BLaER1 treated with 17β-estradiol and CSF1 and Interleukin-3, amounts not matched to agents 10 nM and 100 nM (cell line): Measurements from ENCODE around the gene RAB36.

Experiments
- H3K27ac ChIP-seq, 11 experiments: shearing (Covaris generic); formaldehyde crosslinking; 2 replicates each; pipeline ENCODE4 v1.8.1; 2022
- H3K27me3 ChIP-seq, 11 experiments: shearing (Covaris generic); formaldehyde crosslinking; 2 replicates each; pipeline ENCODE4 v1.8.1; 2022
- H3K36me3 ChIP-seq, 11 experiments: shearing (Covaris generic); formaldehyde crosslinking; 2 replicates each; pipeline ENCODE4 v1.8.1; 2022
- H3K4me1 ChIP-seq, 10 experiments: shearing (Covaris generic); formaldehyde crosslinking; 2 replicates each; pipeline ENCODE4 v1.8.1; 2022
- H3K4me2 ChIP-seq, 11 experiments: shearing (Covaris generic); formaldehyde crosslinking; 2 replicates each; pipeline ENCODE4 v1.8.1; 2022
- H3K4me3 ChIP-seq, 10 experiments: shearing (Covaris generic); formaldehyde crosslinking; 2 replicates each; pipeline ENCODE4 v1.8.1; 2022
- H3K9ac ChIP-seq, 11 experiments: shearing (Covaris generic); formaldehyde crosslinking; 2 replicates each; pipeline ENCODE4 v1.8.1; 2022
- H3K9me3 ChIP-seq, 11 experiments: shearing (Covaris generic); formaldehyde crosslinking; replicated peaks in 1 of 11; 2 replicates each; pipeline ENCODE4 v1.8.1; 2022
- H4K20me1 ChIP-seq, 11 experiments: shearing (Covaris generic); formaldehyde crosslinking; 2 replicates each; pipeline ENCODE4 v1.8.1; 2022
- Cebpa-rat ChIP-seq, 11 experiments: shearing (Covaris generic); IDR thresholded peaks; 2 replicates each; pipeline ENCODE4 v1.8.1; 2022

RAB36 gene

DNA sequence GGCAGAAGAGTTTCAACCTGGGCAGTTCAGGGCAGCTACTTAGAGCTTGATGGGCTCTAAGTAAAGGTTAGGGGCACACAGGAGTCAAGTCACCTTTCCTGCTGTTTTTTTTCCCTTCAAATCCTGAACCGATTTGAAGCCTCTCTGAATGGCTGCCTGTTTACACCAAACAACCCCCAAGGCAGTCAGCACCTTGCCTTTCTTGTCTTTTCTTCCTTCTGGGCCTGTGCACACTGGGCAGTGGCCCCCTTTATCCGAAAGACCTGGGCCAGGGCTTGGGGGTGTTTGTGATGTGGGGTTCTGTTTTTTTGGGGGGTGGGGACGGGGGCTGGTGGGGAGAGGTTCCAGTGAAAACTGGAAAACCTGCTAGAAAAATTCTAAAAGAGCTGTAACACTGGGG lies 7.8 kb upstream of the RAB36 start:
- Histone ChIP-seq H3K4me2 (peak overlapping the region; percentile 71 to 96 (median 84); a peak in 21 of 22 replicates), H3K4me3 (peak overlapping the region in 1 of 10 experiments; percentile 26; a peak in 1 of 20 replicates), H3K4me1 (peaks cover 40 to 94% (median 80%) of the 10 kb centered on the region in 10 experiments), H3K27ac (peak overlapping the region in 9 of 11 experiments; percentile 37 to 75 (median 61); a peak in 17 of 22 replicates), H3K9ac (peak overlapping the region in 8 of 11 experiments; percentile 20 to 68 (median 54); a peak in 12 of 22 replicates), H3K36me3 (no peaks in the 10 kb centered on the region), H3K9me3 (no peaks in the 10 kb centered on the region), H3K27me3 (no peaks in the 10 kb centered on the region), H4K20me1 (peaks cover 0 to 3% (median 0%) of the 10 kb centered on the region in 11 experiments; a peak in 1 of 22 replicates)
- no peak for TF ChIP-seq Cebpa-rat (IDR thresholded peaks at IDR 0.05)

DNA sequence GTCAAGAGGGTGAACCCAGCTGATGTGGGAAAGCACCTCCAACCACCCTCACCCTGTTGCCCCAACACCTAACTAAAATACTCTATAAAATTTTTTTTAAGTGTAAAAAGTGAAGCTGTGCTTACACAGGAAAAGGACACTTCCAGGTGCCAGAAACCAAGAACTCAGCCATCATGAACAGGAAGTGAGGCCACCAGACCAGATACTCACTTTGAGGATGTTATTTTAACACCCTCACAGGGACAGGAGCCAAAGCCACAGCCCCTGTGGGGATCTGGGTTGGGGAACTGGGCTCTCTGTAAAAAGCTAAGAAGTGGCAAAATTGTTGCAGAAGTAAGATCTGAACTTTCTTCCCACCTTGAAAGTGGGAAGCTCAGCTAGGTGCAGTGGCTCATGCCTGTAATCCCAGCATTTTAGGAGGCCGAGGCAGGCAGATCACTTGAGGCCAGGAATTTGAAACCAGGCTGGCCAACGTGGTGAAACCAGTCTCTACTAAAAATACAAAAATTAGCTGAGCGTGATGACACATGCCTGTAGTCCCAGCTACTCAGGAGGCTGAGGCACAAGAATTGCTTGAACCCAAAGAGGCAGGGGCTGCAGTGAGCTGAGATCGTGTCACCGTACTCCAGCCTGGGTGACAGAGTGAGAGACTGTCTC lies 7.2 kb upstream of the RAB36 start:
- H3K4me1 ChIP-seq = peaks cover 46 to 94% (median 85%) of the 10 kb centered on the region in 10 experiments
- peak overlapping the region in 10 of 11 experiments; percentile 28 to 75 (median 58); a peak in 19 of 22 replicates for H3K27ac ChIP-seq
- H3K9me3 ChIP-seq = no peaks in the 10 kb centered on the region
- peak overlapping the region; percentile 71 to 96 (median 84) for H3K4me2 ChIP-seq
- H3K9ac ChIP-seq = peak overlapping the region; percentile 2 to 68 (median 46); a peak in 19 of 22 replicates
- peak in 3 of 11 experiments; percentile 25 to 47 (median 26); a peak in 2 of 22 replicates for TF ChIP-seq Cebpa-rat (IDR thresholded peaks at IDR 0.05)
- H3K36me3 ChIP-seq = no peaks in the 10 kb centered on the region
- H3K27me3 ChIP-seq = no peaks in the 10 kb centered on the region
- peak overlapping the region in 4 of 10 experiments; percentile 14 to 40 (median 28); a peak in 7 of 20 replicates for H3K4me3 ChIP-seq
- peaks cover 0 to 3% (median 0%) of the 10 kb centered on the region in 11 experiments; a peak in 1 of 22 replicates for H4K20me1 ChIP-seq

DNA sequence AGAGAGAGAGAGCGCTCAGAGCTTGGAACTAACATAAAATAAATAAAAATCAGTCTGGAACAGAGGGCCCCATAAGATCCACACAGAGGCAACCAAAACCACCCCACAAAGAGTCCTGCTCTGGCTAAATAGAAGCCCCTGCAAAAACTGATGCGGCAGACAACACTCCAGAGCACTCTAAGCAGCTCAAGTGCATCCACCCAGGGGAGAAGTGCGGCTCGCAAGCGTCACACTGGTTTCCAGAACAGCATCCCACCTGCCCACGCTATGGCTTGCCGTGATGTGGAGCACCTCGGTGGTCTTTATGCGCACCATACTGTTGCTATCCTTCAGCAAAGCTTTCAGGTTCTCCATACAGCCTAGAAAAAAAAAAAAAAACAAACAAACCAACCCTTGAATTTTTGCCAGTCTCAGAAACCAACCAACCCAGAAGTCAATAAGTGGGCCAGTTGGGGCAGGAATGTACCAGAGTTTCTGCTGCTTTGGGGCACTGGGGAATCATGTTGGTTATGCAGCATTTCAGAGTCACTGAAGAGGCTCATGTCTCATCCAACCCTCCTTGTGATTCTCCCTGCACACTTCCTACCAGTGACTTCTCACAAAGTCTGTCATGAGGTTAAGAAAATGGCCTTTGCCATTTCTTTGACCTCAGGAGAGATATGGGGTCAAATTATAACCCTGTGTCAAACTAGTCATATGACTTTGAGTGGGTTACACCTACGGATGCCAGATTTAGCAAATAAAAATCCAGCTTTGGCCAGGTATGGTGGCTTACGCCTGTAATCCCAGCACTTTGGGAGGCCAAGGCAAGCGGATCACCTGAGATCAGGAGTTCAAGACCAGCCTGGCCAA lies 6.5 kb upstream of the RAB36 start:
- Histone ChIP-seq H4K20me1 (peaks cover 0 to 3% (median 0%) of the 10 kb centered on the region in 11 experiments; a peak in 1 of 22 replicates), H3K27me3 (no peaks in the 10 kb centered on the region), H3K9ac (peak overlapping the region; percentile 2 to 68 (median 46); a peak in 19 of 22 replicates), H3K9me3 (no peaks in the 10 kb centered on the region), H3K4me3 (peak overlapping the region in 4 of 10 experiments; percentile 14 to 40 (median 28); a peak in 6 of 20 replicates), H3K4me2 (peak overlapping the region; percentile 71 to 96 (median 84)), H3K36me3 (no peaks in the 10 kb centered on the region), H3K27ac (peak overlapping the region in 9 of 11 experiments; percentile 37 to 74 (median 55); a peak in 17 of 22 replicates), H3K4me1 (peaks cover 46 to 99% (median 87%) of the 10 kb centered on the region in 10 experiments)
- TF ChIP-seq Cebpa-rat (IDR thresholded peaks at IDR 0.05) = no peak

DNA sequence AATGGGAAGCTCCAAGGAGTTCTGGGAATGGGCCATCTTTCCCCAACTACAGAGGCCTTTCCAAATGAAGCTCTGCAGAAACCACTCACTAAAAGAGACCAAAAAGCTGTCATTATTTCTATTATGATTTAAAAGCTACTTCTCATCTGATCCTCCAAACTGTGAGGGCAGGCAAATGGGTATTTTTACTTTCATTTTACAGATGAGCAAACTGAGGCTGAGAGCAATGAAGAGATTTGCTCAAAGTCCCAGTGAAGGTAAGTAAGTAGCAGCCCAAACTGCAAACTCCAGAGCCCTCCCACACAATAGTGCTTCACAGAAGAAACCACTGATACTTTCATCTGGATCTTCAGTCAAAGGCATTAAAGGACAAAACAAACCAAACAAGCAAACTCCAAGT lies 4.9 kb upstream of the RAB36 start:
- H3K4me2 ChIP-seq = peak overlapping the region in 8 of 11 experiments; percentile 73 to 96 (median 84); a peak in 15 of 22 replicates
- peaks cover 0 to 3% (median 0%) of the 10 kb centered on the region in 11 experiments; a peak in 1 of 22 replicates for H4K20me1 ChIP-seq
- H3K27ac ChIP-seq = no peak overlapping the region; a peak in 1 of 22 replicates
- no peaks in the 10 kb centered on the region for H3K36me3 ChIP-seq
- no peak for TF ChIP-seq Cebpa-rat (IDR thresholded peaks at IDR 0.05)
- no peak overlapping the region for H3K9ac ChIP-seq
- H3K4me3 ChIP-seq = no peak overlapping the region
- peaks cover 52 to 97% (median 89%) of the 10 kb centered on the region in 10 experiments for H3K4me1 ChIP-seq
- no peaks in the 10 kb centered on the region for H3K9me3 ChIP-seq
- H3K27me3 ChIP-seq = no peaks in the 10 kb centered on the region

DNA sequence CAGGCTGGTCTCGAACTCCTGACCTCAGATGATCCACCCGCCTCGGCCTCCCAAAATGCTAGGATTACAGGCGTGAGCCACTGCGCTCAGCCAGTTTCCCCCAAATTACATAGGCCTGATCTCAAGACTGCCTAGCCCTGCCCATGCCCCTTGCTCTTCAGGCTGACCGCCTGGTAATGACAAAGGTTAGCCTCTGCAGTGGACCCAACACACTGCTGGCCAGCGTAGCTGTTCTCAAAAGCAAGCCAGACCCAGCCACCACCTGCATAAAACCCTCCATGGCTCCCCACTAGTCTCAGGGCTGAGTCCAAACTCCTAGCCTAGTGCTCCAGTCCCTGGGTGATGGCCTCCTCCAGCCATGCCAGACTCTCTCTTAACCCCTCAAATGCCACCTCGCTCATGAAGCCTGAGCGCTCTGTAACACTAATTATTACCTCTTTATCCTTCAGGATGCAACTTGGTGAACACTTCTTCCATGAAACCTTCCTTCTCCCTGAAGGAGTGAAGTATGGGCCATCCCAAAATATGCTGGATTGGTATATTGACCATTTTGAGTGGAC lies 2.7 kb upstream of the RAB36 start:
- peak overlapping the region in 6 of 11 experiments; percentile 10 to 66 (median 20); a peak in 5 of 22 replicates for H3K9ac ChIP-seq
- no peak overlapping the region for H3K4me3 ChIP-seq
- H3K27ac ChIP-seq = peak overlapping the region in 10 of 11 experiments; percentile 14 to 86 (median 52); a peak in 13 of 22 replicates
- H3K27me3 ChIP-seq = no peaks in the 10 kb centered on the region
- no peaks in the 10 kb centered on the region for H3K36me3 ChIP-seq
- H3K4me1 ChIP-seq = peaks cover 50 to 87% (median 81%) of the 10 kb centered on the region in 10 experiments
- peaks cover 0 to 3% (median 0%) of the 10 kb centered on the region in 11 experiments; a peak in 1 of 22 replicates for H4K20me1 ChIP-seq
- peak overlapping the region; percentile 63 to 96 (median 83) for H3K4me2 ChIP-seq
- no peaks in the 10 kb centered on the region for H3K9me3 ChIP-seq
- TF ChIP-seq Cebpa-rat (IDR thresholded peaks at IDR 0.05) = no peak

DNA sequence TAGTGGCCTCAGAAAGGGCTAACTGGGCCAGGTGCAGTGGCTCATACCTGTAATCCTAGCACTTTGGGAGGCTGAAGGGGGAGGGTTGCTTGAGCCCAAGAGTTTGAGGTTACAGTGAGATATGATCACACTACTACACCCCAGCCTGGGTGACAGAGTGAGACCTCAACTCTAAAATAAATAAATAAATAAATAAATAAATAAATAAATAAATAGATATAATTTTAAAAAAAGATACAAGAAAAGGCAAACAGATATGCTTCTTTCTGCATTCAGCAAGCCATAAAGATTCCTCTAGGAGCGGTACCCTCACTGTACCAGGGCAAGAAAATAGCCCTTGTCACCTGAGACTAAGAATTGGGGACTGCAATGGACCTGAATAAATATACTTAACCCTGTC lies 2.2 kb upstream of the RAB36 start:
- Histone ChIP-seq H3K4me3 (no peak overlapping the region), H3K36me3 (no peaks in the 10 kb centered on the region), H3K9me3 (no peaks in the 10 kb centered on the region), H4K20me1 (peaks cover 0 to 3% (median 0%) of the 10 kb centered on the region in 11 experiments; a peak in 1 of 22 replicates), H3K4me2 (peak overlapping the region in 5 of 11 experiments; percentile 75 to 95 (median 83); a peak in 5 of 22 replicates), H3K4me1 (peaks cover 46 to 82% (median 77%) of the 10 kb centered on the region in 10 experiments), H3K27ac (peak overlapping the region in 1 of 11 experiments; percentile 86; a peak in 2 of 22 replicates), H3K27me3 (no peaks in the 10 kb centered on the region), H3K9ac (no peak overlapping the region)
- TF ChIP-seq Cebpa-rat (IDR thresholded peaks at IDR 0.05) = no peak

DNA sequence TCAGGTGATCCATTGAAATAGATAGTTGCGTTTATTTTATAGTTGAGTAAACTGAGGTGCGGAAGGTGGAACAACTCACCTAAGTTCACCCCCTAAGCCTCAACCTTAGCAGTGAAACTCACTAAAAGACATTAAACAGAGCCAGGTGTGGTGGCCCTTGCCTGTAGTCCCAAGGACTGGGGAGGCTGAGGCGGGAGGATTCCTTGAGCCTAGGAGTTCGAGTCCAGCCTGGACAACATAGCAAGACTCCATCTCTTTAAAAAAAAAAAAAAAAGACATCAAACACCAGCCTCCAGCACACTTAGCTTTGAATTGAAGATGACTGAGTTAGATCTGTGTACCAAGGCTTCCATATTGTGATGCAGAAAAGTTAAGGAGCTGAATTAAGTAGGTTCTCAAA lies 845 bp upstream of the RAB36 start:
- Histone ChIP-seq H3K27me3 (no peaks in the 10 kb centered on the region), H3K4me3 (peak overlapping the region in 4 of 10 experiments; percentile 34 to 65 (median 52); a peak in 8 of 20 replicates), H3K4me1 (peaks cover 32 to 73% (median 64%) of the 10 kb centered on the region in 10 experiments), H3K27ac (peak overlapping the region in 2 of 11 experiments; percentile 40 to 79; a peak in 1 of 22 replicates), H3K9me3 (no peaks in the 10 kb centered on the region), H3K36me3 (no peaks in the 10 kb centered on the region), H3K4me2 (peak overlapping the region; percentile 51 to 97 (median 94)), H3K9ac (peak overlapping the region in 1 of 11 experiments; percentile 76; a peak in 1 of 22 replicates), H4K20me1 (0 out of 22 replicates have a peak, but pooled peaks cover 0 to 3% (median 0%) of the 10 kb centered on the region in 11 experiments)
- no peak for TF ChIP-seq Cebpa-rat (IDR thresholded peaks at IDR 0.05)
